Psoas muscle (tissue), 8 donors: Measurements from ENCODE around the gene TM7SF2. TPM values are rescaled to one million over a fixed set of nuclear protein-coding genes. Genes with fewer than 3 reads are reported as not detected.

Experiments used
- ATAC-seq, 4 donors: fragments of 200-7000 bp; cut with Tn5 transposase; one replicate each; pipeline ENCODE4 v1.9.1; 2020; ENCODE audit warnings: moderate library complexity in 3 of 4, mild to moderate bottlenecking in 2 of 4
- DNase-seq, 2 donors: peaks; one replicate each; pipeline ENCODE4 v3.0.0-alpha.2; 2020
- H3K27ac ChIP-seq: fragments of 200-600 bp; one replicate; pipeline ENCODE4 v1.8.0; 2022
- H3K27me3 ChIP-seq, 3 donors: fragments of 200-600 bp in 1 of 3; one replicate each; pipeline versions ENCODE4 v1.6.1 to v1.8.0; 2013 to 2022; ENCODE audit warnings: low read length in 2 of 3, mild to moderate bottlenecking in 2 of 3, moderate library complexity in 1 of 3; ENCODE audit not compliant: insufficient read depth in 3 of 3
- H3K36me3 ChIP-seq, 2 donors: fragments of 200-600 bp in 1 of 2; one replicate each; pipeline versions ENCODE4 v1.6.1 to v1.8.0; 2013 to 2022; ENCODE audit warnings: low read depth in 1 of 2, mild to moderate bottlenecking in 1 of 2, moderate library complexity in 1 of 2; ENCODE audit not compliant: insufficient read depth in 1 of 2
- H3K4me1 ChIP-seq: fragments of 200-600 bp; one replicate; pipeline ENCODE4 v1.8.0; 2022
- H3K4me3 ChIP-seq: fragments of 200-600 bp; one replicate; pipeline ENCODE4 v1.8.0; 2022; ENCODE audit warnings: mild to moderate bottlenecking
- H3K9me3 ChIP-seq: fragments of 200-600 bp; one replicate; pipeline ENCODE4 v1.8.0; 2022
- WGBS, 3 donors: extraction: QIAGEN DNeasy Blood & Tissue Kit; methylation state at CpG; one replicate each; pipeline versions ENCODE4 v1.1.6 to v1.1.7; 2013; 5-methylcytosine and 5-hydroxymethylcytosine counted together
- intact Hi-C, 2 donors: fragments of 100-400 bp; cut with DNase I; formaldehyde crosslinking; loops; one replicate each; pipeline versions ENCODE4 v1.11.0 to v1.14.2; 2022
- polyA plus RNA-seq, 3 donors: library from polyadenylated mRNA; stranded (reverse); fragments of 200-250 nt; gene quantifications; one replicate each; pipeline ENCODE4 v1.2.3, GENCODE V29; 2013
- total RNA-seq, 4 donors: library from RNA; stranded (reverse); fragmentation: NEBNext Ultra II Directional in 2 of 4; extraction: Animal tissue kit (Norgen Biotek cat#: 25700) in 2 of 4; gene quantifications; one replicate each; pipeline versions ENCODE4 v1.2.1 to v1.2.4, GENCODE V29; 2021 to 2023
- TF ChIP-seq, protein P1 (sequence below): fragments of 200-600 bp; IDR thresholded peaks from one replicate; pipeline ENCODE4 v1.8.0; 2022; ENCODE audit warnings: antibody characterized with exemption
- donor health status: healthy with polysubstance abuse.
- donor health status: DM: no; HTN: no; CAD: no; lungs with moderate emphysema.
- donor health status: Bipolar disorder and iron deficiency.
- donor health status: healthy.
- donor health status: DM: yes; HTN: yes; CAD: no.
- donor health status: DM: no; HTN: no; CAD: no.
- donor health status: DM: no; HTN: no; CAD: no.
- donor health status: DM: yes; HTN: yes; CAD: no.

TM7SF2 gene
- total and polyA plus RNA-seq, 7 donors: 3.2 to 13.5 (median 6.5) TPM

DNA sequence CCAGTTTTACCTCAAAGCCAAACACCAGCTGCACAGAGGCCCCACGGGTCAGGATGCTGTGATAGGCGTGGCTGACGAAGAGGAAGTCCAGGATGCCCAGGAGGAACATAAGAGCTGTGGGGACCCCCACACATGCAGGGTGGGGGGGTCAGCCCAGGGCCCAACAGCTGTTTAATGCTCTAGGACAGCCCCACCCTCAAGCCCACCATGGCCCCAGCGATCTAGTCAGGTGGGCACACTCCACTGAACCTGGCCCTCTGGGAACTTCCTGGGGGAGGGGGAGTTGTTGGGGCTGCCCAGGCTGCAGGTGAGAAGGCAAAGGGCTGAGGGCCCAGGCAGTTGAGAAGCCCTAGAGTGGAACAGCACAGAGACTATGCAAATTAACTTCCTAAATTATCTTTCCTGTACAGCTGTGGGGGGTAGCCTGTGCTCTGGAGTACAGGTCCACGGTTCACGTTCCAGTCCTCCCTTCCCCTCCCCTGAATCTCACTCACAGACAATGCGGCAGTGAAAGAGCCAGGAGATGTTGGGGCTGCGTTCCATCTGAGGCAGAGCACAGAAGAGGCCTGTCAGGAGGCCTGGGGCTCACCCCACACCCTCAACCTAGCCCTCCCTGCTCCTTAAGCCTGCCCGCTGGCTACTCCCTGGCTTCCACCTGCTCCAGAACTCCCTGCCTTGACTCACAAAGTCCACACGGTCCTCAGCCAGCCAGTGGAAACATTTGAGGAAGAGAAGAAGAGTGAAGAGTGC, 20.7 kb downstream of the TM7SF2 start:
- 59 to 67% (median 64%) methylated on average over 10 of the region's 10 CpGs for WGBS, 3 donors
- Histone ChIP-seq H3K9me3 (no peaks in the 10 kb centered on the region), H3K36me3 (peaks cover 3 to 58% of the 10 kb centered on the region in 2 donors), H3K4me3 (peak overlapping the region; percentile 98), H3K27me3 (no peaks in the 10 kb centered on the region), H3K4me1 (peaks cover 30% of the 10 kb centered on the region), H3K27ac (peak overlapping the region; percentile 96)
- ATAC-seq: no peak
- DNase-seq: no peak
- intact Hi-C loops: no loop called here
- TF ChIP-seq, protein P1, sequence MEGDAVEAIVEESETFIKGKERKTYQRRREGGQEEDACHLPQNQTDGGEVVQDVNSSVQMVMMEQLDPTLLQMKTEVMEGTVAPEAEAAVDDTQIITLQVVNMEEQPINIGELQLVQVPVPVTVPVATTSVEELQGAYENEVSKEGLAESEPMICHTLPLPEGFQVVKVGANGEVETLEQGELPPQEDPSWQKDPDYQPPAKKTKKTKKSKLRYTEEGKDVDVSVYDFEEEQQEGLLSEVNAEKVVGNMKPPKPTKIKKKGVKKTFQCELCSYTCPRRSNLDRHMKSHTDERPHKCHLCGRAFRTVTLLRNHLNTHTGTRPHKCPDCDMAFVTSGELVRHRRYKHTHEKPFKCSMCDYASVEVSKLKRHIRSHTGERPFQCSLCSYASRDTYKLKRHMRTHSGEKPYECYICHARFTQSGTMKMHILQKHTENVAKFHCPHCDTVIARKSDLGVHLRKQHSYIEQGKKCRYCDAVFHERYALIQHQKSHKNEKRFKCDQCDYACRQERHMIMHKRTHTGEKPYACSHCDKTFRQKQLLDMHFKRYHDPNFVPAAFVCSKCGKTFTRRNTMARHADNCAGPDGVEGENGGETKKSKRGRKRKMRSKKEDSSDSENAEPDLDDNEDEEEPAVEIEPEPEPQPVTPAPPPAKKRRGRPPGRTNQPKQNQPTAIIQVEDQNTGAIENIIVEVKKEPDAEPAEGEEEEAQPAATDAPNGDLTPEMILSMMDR: no peak

DNA sequence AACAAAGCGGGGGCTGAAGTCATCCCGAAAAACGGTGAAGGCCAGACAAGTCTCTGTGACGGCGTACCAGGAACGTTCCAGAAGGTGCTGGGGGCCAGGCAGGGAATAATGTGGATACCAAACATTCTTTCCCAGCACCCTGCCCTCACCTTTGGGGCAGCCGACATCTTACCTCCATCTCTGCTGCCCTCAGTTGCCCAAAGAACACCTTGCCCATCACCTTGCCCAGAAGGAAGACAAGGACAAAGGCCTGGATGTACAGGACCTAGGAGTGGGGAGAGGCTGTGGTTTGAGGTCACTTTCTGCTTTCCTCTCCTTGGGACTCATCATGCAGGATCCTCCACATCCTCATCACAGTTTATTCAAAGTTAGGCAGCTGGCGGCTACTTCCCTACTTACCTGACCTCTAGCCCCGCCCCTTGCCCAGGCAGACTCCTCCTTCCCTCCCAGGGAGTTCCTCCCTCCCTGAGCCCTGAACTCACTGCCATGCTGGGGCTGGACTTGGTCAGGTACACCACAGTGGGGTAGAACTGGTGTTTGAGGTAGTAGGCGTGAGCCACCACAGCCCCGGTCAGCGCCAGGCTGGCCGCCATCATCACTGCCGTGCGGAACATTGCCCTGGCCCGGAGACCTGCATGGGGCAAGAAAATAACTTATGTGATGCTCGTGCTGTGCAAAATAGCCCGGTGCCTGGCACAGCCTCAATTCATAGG, 21.5 kb downstream of the TM7SF2 start:
- 40 to 43% (median 42%) methylated on average over 18 of the region's 18 CpGs for WGBS, 3 donors
- ATAC-seq (no peak), DNase-seq (no peak)
- TF ChIP-seq, protein P1: no peak
- H3K36me3 ChIP-seq: peaks cover 3 to 51% of the 10 kb centered on the region in 2 donors
- peak overlapping the region; percentile 98 for H3K4me3 ChIP-seq
- no peaks in the 10 kb centered on the region for H3K27me3 ChIP-seq
- no peaks in the 10 kb centered on the region for H3K9me3 ChIP-seq
- H3K27ac ChIP-seq: peak overlapping the region; percentile 96
- intact Hi-C loops: no loop called here
- peaks cover 30% of the 10 kb centered on the region for H3K4me1 ChIP-seq

DNA sequence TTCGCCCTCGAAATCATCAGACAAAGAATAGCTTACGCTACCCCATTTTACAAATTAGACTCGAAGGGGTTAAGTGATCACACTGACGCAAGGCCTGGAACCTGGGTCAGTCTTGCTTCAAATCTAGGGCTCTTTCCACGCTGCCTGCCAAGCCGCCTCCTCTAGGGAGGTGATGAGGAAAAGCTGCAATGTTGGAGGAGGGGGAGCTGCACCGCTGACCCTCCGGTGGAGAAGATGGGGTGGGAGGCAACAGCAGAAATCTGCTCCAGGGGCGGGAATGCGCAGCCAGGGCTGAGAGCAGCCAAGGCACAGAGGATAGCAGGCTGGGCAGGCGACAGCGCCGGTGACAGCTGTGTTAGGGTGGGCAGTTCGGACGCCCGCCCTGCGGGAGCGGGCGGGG, 22.1 kb downstream of the TM7SF2 start:
- Histone ChIP-seq H3K27me3 (no peaks in the 10 kb centered on the region), H3K9me3 (no peaks in the 10 kb centered on the region), H3K4me1 (peaks cover 30% of the 10 kb centered on the region), H3K4me3 (peak overlapping the region; percentile 98), H3K27ac (peak overlapping the region; percentile 96), H3K36me3 (peaks cover 3 to 45% of the 10 kb centered on the region in 2 donors)
- no peak for ATAC-seq
- TF ChIP-seq, protein P1: no peak
- peak; percentile 69 to 84 for DNase-seq
- intact Hi-C loops: loop anchor here in 1 of 2 donors (2.0 kb wide), 1 partner anchor 47 kb away; the partner anchor contains the start of gene CAPN1
- 1 to 2% (median 2%) methylated on average over 18 to 20 of the region's 20 CpGs for WGBS, 3 donors

DNA sequence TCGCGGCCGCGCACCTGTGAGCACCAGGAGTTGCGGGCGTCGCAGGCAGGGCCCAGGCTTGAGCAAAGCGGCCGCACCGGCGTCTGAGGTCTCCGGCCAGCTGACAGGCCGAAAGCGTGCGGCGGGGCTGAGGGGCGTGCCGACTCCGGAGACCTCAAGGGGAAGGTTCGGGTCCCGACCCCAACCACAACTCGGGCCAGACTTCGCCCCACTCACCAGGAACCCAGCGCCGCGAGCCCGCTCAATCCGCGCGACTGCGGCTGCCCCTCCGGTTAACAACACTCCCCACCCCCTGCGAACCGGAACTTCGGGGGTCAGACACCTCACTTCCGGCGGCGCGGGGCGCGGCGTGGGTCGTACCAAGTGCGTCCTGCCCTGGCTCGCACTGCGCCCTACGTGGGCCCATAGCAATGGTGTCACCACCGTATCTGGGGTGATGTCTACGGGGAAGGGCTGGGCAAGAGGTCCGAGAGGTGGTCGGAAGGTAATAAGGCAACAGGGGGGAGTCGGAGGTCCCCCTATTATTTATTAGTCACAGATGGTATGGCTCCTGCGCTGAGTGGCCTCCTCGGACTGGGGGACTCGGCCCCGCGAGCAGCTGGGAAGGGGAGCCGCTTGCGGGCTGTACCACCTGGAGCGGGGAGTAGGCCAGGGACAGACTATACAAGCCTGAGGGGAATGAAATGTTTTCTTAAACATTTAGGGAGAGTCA, 22.7 kb downstream of the TM7SF2 start, which contains the start of gene SYVN1:
TSS of gene SYVN1 (minus strand) at position 280 of the 712 bp plus-strand sequence. CDS start 918 bp downstream, outside the sequence.
- 0 to 1% (median 1%) methylated on average over 53 to 60 of the region's 60 CpGs for WGBS, 3 donors
- intact Hi-C loops: loop anchor here in 1 of 2 donors (2.0 kb wide), 1 partner anchor 46 kb away; the partner anchor contains the start of gene CAPN1
- DNase-seq: peak; percentile 91 to 96

More for the DNA sequence above, 22.7 kb downstream of the TM7SF2 start, which contains the start of gene SYVN1:
- peak; percentile 87 to 91 (median 90) for ATAC-seq
- Histone ChIP-seq H3K9me3 (no peaks in the 10 kb centered on the region), H3K27ac (peak within 1 kb of the TSS; percentile 96), H3K36me3 (peaks cover 3 to 38% of the 10 kb centered on the region in 2 donors), H3K27me3 (no peaks in the 10 kb centered on the region), H3K4me1 (peaks cover 30% of the 10 kb centered on the region), H3K4me3 (peak within 1 kb of the TSS; percentile 98)
- TF ChIP-seq, protein P1: no peak
